Activated CD4-positive, alpha-beta T cell treated with anti-CD3 and anti-CD28 coated beads, Interleukin-2, amount 50 U/mL, for 48 hours (primary cell): ENCODE results near the gene P2RX4.
"Not testable (repeated sequence)": the region's sequence is repeated elsewhere in the genome, so short reads cannot be mapped to it uniquely, and the experiment has no call there.

Experiments
- DNase-seq, 2 experiments: peaks; one replicate each; pipeline ENCODE4 v3.0.0-alpha.2; 2020

The P2RX4 gene

GRCh38 chr12:121223292-121224285 is 13.7 kb downstream of the P2RX4 start:
- peak; percentile 43 to 52 for DNase-seq

DNA sequence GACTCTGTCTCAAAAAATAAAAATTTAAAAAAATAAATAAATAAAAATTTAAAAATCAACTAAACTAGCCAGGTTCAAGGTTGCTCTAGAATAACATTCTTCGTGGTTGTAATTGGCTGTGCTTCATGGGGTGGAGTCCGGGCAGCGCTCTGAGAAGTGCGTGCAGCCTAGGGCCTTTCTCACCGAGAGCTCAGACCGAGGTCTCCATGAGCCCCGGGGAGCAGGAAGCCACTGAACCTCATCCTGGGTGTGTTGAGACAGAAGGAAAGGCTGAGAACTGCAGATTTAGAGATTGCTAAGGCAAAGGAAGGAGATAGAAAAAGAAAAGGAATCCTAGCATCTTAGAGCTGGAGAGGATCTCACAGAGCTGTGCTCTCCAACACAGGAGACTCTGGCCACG is 14.7 kb downstream of the P2RX4 start:
- DNase-seq = peak; percentile 31 to 43

DNA sequence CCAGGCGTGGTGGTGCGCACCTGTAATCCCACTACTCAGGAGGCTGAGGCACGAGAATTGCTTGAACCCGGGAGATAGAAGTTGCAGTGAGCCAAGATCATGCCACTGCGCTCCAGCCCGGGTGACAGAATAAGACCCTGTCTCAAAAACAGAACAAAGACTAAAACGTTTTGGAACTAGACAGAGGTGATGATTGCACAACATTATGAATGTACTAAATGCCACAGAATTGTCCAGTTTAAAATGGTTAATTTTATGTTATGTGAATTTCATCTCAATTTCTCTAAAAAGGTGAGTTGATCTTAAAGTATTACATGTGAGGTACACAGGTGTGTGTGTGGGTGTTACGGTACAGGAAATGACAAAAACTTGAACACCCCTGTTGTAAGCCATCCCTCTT is 16.5 kb downstream of the P2RX4 start:
- DNase-seq = no peak

- DNase-seq = not testable (repeated sequence)
These were observed 16.9 kb downstream of the P2RX4 start for GRCh38 chr12:121226871-121227270.

DNA sequence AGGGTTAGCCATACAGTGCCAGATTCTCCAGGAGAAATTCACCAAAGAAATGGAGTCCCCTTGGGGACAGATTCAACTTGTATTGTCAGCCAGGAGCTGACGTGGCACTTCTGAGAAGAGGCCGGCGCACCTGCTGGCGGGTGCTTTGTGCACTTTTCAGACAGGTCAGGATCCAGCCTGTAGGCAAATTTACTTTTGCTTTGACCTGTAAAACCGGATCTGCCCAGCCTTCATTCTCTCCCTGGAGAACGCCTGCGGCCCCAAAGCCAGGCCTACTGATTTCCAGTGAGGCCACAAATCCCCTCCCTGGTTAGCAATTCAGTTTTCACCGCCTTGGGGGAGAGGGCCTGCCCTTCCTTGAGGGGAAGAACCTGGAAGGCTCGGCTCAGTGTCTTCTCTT is 17.4 kb downstream of the P2RX4 start:
- no peak for DNase-seq

DNA sequence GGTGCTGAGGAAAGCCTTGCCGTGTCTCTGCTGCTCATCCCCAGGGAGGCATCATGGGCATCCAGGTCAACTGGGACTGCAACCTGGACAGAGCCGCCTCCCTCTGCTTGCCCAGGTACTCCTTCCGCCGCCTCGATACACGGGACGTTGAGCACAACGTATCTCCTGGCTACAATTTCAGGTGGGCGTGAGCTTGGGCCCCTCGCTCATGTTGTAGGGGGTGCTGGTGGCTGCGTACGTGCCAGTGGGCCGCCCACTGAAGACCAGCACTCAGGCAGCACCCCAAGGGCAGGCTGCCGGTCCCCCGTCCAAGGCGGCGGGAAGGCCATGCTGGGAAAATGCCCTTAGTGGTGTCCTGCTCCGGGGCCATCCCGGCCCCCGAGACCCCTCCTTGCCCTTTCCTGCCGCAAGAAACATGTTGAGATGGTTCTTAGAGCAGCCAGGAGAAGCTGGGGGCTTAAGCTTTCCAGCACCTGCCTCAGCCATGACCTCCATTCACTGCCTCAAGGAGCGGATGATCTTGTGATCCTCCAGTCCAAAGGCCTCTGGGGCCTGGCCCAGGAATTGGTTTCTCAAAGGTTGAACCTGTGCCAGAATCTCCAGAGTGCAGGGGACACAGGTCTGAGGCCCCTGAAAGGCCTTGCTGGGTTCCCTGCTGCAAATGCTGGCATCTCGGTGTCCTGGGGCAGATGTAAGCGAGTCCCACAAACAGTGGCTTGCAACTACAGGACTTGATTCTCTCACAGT is 19.2 kb downstream of the P2RX4 start:
- no peak for DNase-seq

- peak; percentile 68 to 76 for DNase-seq
These were observed 20.1 kb downstream of the P2RX4 start for GRCh38 chr12:121229826-121230537.

- DNase-seq = no peak
These were observed 20.6 kb downstream of the P2RX4 start for GRCh38 chr12:121230538-121230907.

- DNase-seq = no peak
These were observed 22.2 kb downstream of the P2RX4 start for GRCh38 chr12:121232163-121232562.

DNA sequence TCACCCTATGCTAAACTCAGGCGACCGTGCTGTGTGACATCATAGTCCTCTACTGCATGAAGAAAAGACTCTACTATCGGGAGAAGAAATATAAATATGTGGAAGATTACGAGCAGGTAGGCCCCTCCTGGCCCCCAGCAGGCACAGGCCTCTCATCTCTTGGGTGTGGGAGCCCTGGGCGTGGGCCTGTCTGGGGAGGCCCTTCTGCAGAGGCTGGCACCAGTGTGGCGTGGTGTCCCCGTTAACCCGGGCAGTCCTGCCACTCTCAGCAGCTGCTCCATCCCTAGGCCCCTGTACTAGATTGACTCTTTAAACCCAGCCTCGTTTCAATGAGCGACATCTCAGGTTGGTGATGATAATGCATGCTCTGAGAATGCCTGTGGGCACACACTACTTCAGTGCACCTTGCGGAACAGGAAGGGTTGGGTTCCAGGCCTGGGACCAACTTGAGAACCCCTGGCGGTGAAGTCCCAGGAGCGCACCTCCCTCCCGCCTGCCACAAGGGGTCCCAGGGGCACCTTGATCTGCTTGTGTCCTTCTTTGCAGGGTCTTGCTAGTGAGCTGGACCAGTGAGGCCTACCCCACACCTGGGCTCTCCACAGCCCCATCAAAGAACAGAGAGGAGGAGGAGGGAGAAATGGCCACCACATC is 23.2 kb downstream of the P2RX4 start:
- DNase-seq = no peak

- DNase-seq = no peak
These were observed 23.7 kb downstream of the P2RX4 start for GRCh38 chr12:121233628-121234020.

- no peak for DNase-seq
These were observed 26.8 kb downstream of the P2RX4 start for GRCh38 chr12:121236776-121237175.

- DNase-seq = no peak
These were observed 27.5 kb downstream of the P2RX4 start for GRCh38 chr12:121237415-121237814.

DNA sequence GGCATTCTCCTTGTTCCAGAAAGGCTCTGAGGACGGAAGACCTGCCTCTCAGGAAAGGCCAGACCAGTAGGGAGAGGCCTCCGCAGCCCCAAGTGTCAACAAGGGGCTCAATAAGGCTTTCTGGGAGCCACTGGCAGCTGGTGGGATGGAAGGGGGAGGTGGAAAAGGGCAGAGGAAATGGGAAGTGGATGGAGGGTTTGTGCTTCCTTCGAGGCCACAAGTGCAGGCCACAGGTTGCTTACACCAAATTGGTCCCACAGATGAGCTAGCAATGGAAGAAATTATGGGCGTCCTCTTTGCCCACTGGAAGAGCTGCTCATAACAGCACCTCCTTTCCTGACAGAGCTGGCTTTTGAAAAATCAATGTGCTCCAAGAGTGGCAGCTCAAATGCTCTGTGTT is 28.2 kb downstream of the P2RX4 start:
- DNase-seq = no peak

DNA sequence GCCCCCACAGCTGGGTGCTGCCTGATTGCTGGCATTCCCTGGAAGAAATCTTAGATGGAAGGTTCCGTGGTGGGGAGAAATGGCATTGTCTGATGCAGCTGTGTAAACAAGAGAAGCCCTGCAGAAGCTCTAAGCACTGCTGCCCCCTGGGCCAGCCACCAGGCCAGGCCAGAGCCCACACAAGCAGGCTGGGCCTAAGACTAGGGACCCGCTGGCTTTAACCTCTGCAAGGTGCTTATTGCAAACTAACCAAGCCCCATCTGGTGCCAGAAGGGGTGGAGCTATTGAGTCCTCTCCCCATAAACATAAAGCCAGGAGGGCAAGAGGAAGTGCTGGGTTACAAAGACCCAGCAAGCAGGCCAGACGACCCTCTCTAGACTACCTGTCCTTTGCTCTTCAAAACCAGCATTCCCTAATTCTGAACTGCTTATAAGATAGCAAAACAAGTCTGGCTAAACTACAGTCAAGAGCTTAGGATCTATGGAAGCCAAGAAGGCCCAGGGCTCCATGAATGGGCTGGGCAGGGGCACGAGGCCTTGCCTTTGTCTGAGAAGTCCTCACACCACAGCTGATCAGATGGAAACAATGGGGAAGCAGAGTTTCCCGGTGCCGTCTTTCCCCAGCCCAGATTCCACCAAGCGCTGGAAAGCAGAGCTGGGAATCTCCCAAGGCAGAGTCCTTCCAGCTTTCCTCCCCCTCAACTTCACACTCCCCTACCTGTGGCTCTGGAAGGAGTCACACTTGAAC is 28.8 kb downstream of the P2RX4 start:
- DNase-seq = no peak

GRCh38 chr12:121239351-121240061 is 29.6 kb downstream of the P2RX4 start:
- DNase-seq = no peak

DNA sequence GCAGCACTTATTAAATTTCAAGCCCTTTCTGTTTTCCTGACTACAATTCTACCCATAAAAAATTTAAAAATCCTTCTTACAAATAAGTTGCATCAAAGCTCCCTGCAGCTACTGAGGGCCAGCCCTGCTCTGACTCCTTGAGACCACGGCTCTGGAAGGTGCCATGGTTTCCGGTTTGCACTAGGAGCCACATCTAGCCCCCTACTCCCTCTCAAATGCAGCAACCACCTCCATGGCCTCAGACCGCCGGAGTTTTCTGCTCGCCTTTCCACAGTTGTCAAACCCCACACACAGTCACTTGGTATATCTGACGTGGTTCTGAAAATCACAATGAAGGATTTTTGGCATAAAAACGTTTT is 30.1 kb downstream of the P2RX4 start:
- no peak for DNase-seq

GRCh38 chr12:121240484-121241101 is 30.7 kb downstream of the P2RX4 start:
- peak; percentile 70 to 78 for DNase-seq

DNA sequence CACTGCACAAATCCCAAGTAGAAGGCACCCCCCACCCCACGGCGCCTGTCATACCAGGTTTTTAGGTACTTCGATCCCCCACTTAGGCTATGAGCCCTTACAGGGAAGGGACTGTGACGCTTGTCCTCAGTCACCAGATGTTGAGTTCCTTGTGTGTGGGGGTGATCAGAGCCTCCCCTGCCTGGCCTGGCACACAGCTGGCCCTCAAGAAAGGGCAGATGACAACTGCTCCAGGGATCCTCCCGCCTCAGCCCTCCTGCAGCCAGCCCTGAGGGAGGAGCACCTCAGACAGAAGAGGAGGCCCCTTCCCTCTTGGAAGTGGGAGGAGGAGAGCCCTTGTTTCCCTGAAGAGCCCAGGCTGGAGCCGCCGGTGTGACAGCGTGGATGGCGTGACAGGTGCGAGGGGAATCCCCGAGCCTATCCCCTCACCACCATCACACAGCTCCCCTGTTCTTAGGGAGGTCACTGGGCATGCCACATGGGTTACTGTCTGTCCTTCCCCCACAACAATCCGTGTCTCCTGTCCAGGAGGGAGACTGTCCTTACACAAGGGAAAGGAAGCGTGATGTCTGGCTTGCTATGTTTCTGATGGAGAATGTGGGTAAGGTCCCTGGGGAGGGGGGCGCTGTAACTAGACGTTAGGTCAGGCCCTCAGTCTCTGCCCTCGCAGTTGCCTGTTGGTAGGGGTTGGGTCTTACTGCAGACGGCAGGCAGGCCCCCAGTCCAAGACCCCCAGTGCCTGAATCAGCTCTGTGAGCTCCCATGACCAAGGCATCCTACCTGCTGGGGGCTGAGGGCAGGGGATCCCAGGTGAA is 31.4 kb downstream of the P2RX4 start:
- no peak for DNase-seq

GRCh38 chr12:121245031-121245430 is 35.1 kb downstream of the P2RX4 start:
- DNase-seq = no peak
